Omental fat pad (tissue), 4 donors: ENCODE data around the gene ZNF420. TPM values are rescaled to one million over a fixed set of nuclear protein-coding genes. Genes with fewer than 3 reads are reported as not detected.
A peak's percentile ranks its signal among the peaks of the same experiment; 100 is the strongest.

Experiments
- ATAC-seq: fragments of 150-250 bp; one replicate; pipeline ENCODE4 v1.9.1; 2016; ENCODE audit warnings: mild to moderate bottlenecking, moderate library complexity; ENCODE audit not compliant: low FRiP score
- DNase-seq: peaks from one replicate; pipeline ENCODE4 v3.0.0-alpha.2; 2019; ENCODE audit warnings: low spot score
- CTCF ChIP-seq, 3 donors: fragments of 450-650 bp; IDR thresholded peaks; one replicate each; pipeline ENCODE4 v1.5.1; 2016 to 2017; ENCODE audit warnings: antibody characterized with exemption in 3 of 3, mild to moderate bottlenecking in 3 of 3, moderate library complexity in 2 of 3
- total RNA-seq, 4 donors: library from RNA; depleted of rRNA; stranded (reverse); fragments of >200 nt; gene quantifications; one replicate each; pipeline ENCODE4 v1.1.0, GENCODE V29; 2016

ZNF420 gene
- total RNA-seq, 4 donors from 2014 or later: 8.0 to 9.2 (median 8.8) TPM

- ATAC-seq (no peak), DNase-seq (no peak)
- no peak for TF ChIP-seq CTCF (IDR thresholded peaks at IDR 0.05)
Measured at GRCh38 chr19:37160153-37160552, 81.9 kb downstream of the ZNF420 start.

GRCh38 chr19:37165635-37166034, 87.4 kb downstream of the ZNF420 start:
- TF ChIP-seq CTCF (IDR thresholded peaks at IDR 0.05): no peak
- DNase-seq: no peak
- ATAC-seq: no peak

- no peak for TF ChIP-seq CTCF (IDR thresholded peaks at IDR 0.05)
- DNase-seq (peak; percentile 61), ATAC-seq (peak; percentile 100)
Measured at GRCh38 chr19:37172368-37173366, 94.4 kb downstream of the ZNF420 start, which contains the start of gene ZNF585A. ZNF585A (minus strand) TSS chr19:37172695; CDS start chr19:37169910, 2,785 bp downstream.

Other genes with a start within 250 kb of the ZNF420 start
- gene ZNF790, start 240.0 kb upstream of the ZNF420 start, total RNA-seq: 1 to 10 TPM; 4.0 to 8.4 (median 4.4) TPM
- 1 to 10 TPM; 2.6 to 7.4 (median 4.2) TPM for gene ZNF345, start 227.6 kb upstream of the ZNF420 start, total RNA-seq
- gene ZNF829, start 162.1 kb upstream of the ZNF420 start, total RNA-seq: 1 to 10 TPM; 1.7 to 3.9 (median 3.2) TPM
- gene ZNF568, start 162.1 kb upstream of the ZNF420 start, total RNA-seq: 10 to 100 TPM in 2 of 4 donors, 1 to 10 TPM in 2; 5.6 to 13.2 (median 8.4) TPM
- gene ZNF585A, start 94.3 kb downstream of the ZNF420 start, total RNA-seq: 10 to 100 TPM in 1 of 4 donors, 1 to 10 TPM in 3; 3.8 to 12.8 (median 7.4) TPM
- gene ZNF585B, start 132.1 kb downstream of the ZNF420 start, total RNA-seq: 10 to 100 TPM in 2 of 4 donors, 1 to 10 TPM in 2; 7.5 to 25.5 (median 11.5) TPM
- 10 to 100 TPM in 1 of 4 donors, 1 to 10 TPM in 3; 4.5 to 11.3 (median 6.2) TPM for gene ZNF383, start 139.8 kb downstream of the ZNF420 start, total RNA-seq